ENCODE measurements around the gene PAX5. TPM values are rescaled to one million over a fixed set of nuclear protein-coding genes. Genes with fewer than 3 reads are reported as not detected.
A peak's percentile ranks its signal among the peaks of the same experiment; 100 is the strongest.

PAX5 gene
- total RNA-seq, 1 donor from 2014 or later, result 0.18 TPM

GRCh38 chr9:36794461-36794860 is 239.6 kb downstream of the PAX5 start:
- Histone ChIP-seq H3K36me3 (no peaks in the 10 kb centered on the region), H3K27ac (no peak overlapping the region), H3K9me3 (peaks cover 10% of the 10 kb centered on the region), H3K4me1 (no peaks in the 10 kb centered on the region), H3K27me3 (ENCODE audit: low read depth) (no peaks in the 10 kb centered on the region), H3K4me3 (no peak overlapping the region)
- intact Hi-C loops (cut with DNase I), result no loop called here
- no peak for TF ChIP-seq CTCF (IDR thresholded peaks at IDR 0.05)
- DNase-seq (no peak), ATAC-seq (no peak)

- ATAC-seq (no peak), DNase-seq (no peak)
- H3K4me3 ChIP-seq, result no peak overlapping the region
- no peaks in the 10 kb centered on the region for H3K27me3 ChIP-seq (ENCODE audit: low read depth)
- H3K27ac ChIP-seq, result no peak overlapping the region
- H3K4me1 ChIP-seq, result no peaks in the 10 kb centered on the region
- no peak for TF ChIP-seq CTCF (IDR thresholded peaks at IDR 0.05)
- H3K36me3 ChIP-seq, result no peaks in the 10 kb centered on the region
- peaks cover 10% of the 10 kb centered on the region for H3K9me3 ChIP-seq
- intact Hi-C loops (cut with DNase I), result no loop called here
Observed at GRCh38 chr9:36793277-36793676, 240.8 kb downstream of the PAX5 start.

- Histone ChIP-seq H3K36me3 (no peaks in the 10 kb centered on the region), H3K4me3 (no peak overlapping the region), H3K9me3 (peaks cover 10% of the 10 kb centered on the region), H3K27me3 (ENCODE audit: low read depth) (no peaks in the 10 kb centered on the region), H3K27ac (no peak overlapping the region), H3K4me1 (no peaks in the 10 kb centered on the region)
- DNase-seq (no peak), ATAC-seq (no peak)
- intact Hi-C loops (cut with DNase I), result no loop called here
- TF ChIP-seq CTCF (IDR thresholded peaks at IDR 0.05), result no peak
Observed at GRCh38 chr9:36791222-36791950, 242.7 kb downstream of the PAX5 start.

GRCh38 chr9:36789886-36790285 is 244.2 kb downstream of the PAX5 start:
- ATAC-seq, result no peak
- Histone ChIP-seq H3K27me3 (ENCODE audit: low read depth) (no peaks in the 10 kb centered on the region), H3K9me3 (peaks cover 10% of the 10 kb centered on the region), H3K27ac (no peak overlapping the region), H3K4me1 (no peaks in the 10 kb centered on the region), H3K36me3 (no peaks in the 10 kb centered on the region), H3K4me3 (no peak overlapping the region)
- DNase-seq, result no peak
- intact Hi-C loops (cut with DNase I), result no loop called here
- TF ChIP-seq CTCF (IDR thresholded peaks at IDR 0.05), result no peak

- ATAC-seq (peak in 1 of 2 donors; percentile 27), DNase-seq (no peak)
- Histone ChIP-seq H3K27me3 (ENCODE audit: low read depth) (peaks cover 7% of the 10 kb centered on the region), H3K9me3 (peaks cover 5% of the 10 kb centered on the region), H3K27ac (no peak overlapping the region), H3K4me1 (no peaks in the 10 kb centered on the region), H3K4me3 (no peak overlapping the region), H3K36me3 (no peaks in the 10 kb centered on the region)
- TF ChIP-seq CTCF (IDR thresholded peaks at IDR 0.05), result peak; percentile 19
- intact Hi-C loops (cut with DNase I), result no loop called here
Observed at GRCh38 chr9:36788534-36788933, 245.5 kb downstream of the PAX5 start.

Data from lower lobe of right lung (tissue), 2 donors.